ENCODE data around the gene PPP1R13L. TPM values are rescaled to one million over a fixed set of nuclear protein-coding genes. Genes with fewer than 3 reads are reported as not detected.

Gene PPP1R13L
- total and polyA plus RNA-seq, 12 donors = 85.2 to 265 (median 166) TPM

DNA sequence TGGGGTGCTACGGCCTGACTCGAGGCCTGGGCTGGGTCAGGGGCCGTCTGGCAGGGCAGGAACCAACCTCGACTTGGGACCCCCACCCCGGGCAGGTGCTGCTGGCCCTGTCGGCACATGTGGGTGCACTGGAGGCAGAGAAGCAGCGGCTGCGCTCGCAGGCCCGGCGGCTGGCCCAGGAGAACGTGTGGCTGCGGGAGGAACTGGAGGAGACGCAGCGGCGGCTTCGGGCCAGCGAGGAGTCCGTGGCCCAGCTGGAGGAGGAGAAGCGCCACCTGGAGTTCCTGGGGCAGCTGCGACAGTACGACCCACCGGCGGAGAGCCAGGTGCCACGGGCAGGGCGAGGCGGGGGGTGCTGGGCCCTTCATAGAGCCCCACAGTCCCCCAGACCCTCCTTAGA is 58.4 kb downstream of the PPP1R13L start:
- intact Hi-C loops (cut with DNase I) = no loop called here
- H3K27ac ChIP-seq = no peak overlapping the region
- no peaks in the 10 kb centered on the region for H3K9me3 ChIP-seq
- 20 to 27% methylated on average over 26 to 27 of the region's 27 CpGs for WGBS, 2 donors
- no peak overlapping the region for H3K4me3 ChIP-seq
- peaks cover 0 to 33% (median 25%) of the 10 kb centered on the region in 7 donors for H3K27me3 ChIP-seq
- no peaks in the 10 kb centered on the region for H3K4me1 ChIP-seq
- H3K36me3 ChIP-seq = peaks cover 0 to 5% (median 0%) of the 10 kb centered on the region in 9 donors
- DNase-seq (no peak), ATAC-seq (no peak)
- TF ChIP-seq, protein P1, sequence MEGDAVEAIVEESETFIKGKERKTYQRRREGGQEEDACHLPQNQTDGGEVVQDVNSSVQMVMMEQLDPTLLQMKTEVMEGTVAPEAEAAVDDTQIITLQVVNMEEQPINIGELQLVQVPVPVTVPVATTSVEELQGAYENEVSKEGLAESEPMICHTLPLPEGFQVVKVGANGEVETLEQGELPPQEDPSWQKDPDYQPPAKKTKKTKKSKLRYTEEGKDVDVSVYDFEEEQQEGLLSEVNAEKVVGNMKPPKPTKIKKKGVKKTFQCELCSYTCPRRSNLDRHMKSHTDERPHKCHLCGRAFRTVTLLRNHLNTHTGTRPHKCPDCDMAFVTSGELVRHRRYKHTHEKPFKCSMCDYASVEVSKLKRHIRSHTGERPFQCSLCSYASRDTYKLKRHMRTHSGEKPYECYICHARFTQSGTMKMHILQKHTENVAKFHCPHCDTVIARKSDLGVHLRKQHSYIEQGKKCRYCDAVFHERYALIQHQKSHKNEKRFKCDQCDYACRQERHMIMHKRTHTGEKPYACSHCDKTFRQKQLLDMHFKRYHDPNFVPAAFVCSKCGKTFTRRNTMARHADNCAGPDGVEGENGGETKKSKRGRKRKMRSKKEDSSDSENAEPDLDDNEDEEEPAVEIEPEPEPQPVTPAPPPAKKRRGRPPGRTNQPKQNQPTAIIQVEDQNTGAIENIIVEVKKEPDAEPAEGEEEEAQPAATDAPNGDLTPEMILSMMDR (IDR thresholded peaks at IDR 0.05) = peak in 1 of 9 donors; percentile 6

DNA sequence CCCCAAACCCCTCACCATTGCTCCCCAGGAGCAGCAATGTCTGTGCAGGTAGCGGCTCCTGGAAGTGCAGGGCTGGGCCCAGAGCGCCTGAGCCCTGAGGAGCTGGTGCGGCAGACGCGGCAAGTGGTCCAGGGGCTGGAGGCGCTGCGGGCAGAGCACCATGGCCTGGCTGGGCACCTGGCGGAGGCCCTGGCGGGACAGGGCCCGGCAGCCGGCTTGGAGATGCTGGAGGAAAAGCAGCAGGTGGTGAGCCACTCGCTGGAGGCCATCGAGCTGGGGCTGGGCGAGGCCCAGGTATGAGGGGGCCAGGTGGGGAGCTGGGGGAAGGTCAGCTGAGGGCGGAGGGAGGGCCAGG is 59.4 kb downstream of the PPP1R13L start:
- H3K36me3 ChIP-seq = no peaks in the 10 kb centered on the region
- H3K9me3 ChIP-seq = no peaks in the 10 kb centered on the region
- ATAC-seq = no peak
- no peak overlapping the region for H3K4me3 ChIP-seq
- no peak for DNase-seq
- H3K27me3 ChIP-seq = peaks cover 4 to 42% (median 29%) of the 10 kb centered on the region in 7 donors
- TF ChIP-seq, protein P1 (IDR thresholded peaks at IDR 0.05) = no peak
- WGBS, 2 donors = 87 to 91% methylated on average over 15 of the region's 15 CpGs
- H3K4me1 ChIP-seq = peaks cover 0 to 3% (median 0%) of the 10 kb centered on the region in 9 donors
- H3K27ac ChIP-seq = no peak overlapping the region
- intact Hi-C loops (cut with DNase I) = no loop called here

DNA sequence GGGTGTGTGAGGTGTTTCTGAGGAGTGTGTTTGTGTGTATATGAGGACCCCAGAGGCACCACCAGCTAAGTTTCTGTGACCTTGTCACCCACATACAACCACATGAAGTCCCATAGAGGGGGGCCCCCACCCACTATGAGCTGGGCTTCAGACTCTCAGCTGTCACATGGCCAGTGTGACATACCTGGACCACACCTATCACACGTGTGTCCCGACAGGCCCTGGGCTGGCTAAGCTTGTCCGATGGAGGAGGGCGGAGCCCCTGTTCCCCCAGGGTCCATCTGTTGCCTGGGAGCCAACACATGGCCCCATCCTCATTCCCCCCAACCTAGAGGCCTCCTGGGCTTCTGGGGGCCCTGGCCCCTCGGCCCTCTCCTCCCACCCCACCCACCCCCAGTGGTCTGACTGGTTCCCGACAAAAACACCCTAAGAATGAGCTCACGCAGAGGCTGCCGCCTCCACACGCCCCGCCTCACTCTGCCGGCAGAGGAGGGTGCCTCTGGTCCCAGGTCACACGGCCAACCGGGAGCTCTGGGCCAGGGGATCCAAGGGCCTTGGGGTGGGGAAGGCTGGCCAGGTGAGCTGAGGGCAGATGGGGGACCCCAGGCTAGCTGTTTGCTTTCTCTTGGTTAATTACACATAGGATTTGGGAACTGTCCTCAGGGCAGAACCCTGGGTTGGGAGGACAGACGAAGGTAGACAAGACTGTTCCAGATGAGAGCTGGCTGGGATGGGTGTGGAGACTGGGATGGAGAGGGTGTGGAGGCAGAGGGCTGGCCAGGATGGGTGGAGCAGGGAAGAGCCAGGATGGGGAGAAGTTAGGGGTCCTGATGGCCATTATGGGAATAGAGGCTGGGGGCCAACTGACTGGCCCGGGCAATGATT is 60.0 kb downstream of the PPP1R13L start:
- TF ChIP-seq, protein P1 (IDR thresholded peaks at IDR 0.05) = no peak
- ATAC-seq = no peak
- Histone ChIP-seq H3K9me3 (no peaks in the 10 kb centered on the region), H3K36me3 (no peaks in the 10 kb centered on the region), H3K4me3 (no peak overlapping the region), H3K4me1 (peaks cover 0 to 5% (median 0%) of the 10 kb centered on the region in 9 donors), H3K27me3 (peaks cover 6 to 48% (median 36%) of the 10 kb centered on the region in 7 donors), H3K27ac (no peak overlapping the region)
- 52 to 53% methylated on average over 13 to 15 of the region's 15 CpGs for WGBS, 2 donors
- DNase-seq = no peak
- intact Hi-C loops (cut with DNase I) = no loop called here

DNA sequence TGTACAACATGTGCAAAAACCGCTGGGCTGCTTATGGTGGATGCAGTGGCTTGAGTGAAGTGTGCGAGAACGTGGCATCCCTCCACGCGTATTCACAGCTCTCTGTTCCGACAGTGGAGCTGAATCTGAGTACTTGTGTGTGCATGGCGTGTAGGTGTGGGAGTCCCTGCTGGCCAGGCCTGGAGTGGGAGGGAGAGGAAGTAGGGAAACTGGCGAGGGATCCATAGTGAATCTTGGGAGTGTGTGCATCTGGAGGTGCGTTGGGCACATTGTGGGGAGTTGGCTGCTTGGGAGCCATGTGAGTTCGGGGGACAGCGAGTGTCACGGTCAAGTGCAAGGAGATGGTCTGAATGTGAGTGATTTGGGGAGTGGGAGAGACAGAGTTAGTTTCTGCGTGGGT is 62.0 kb downstream of the PPP1R13L start:
- Histone ChIP-seq H3K9me3 (no peaks in the 10 kb centered on the region), H3K4me1 (peaks cover 0 to 10% (median 5%) of the 10 kb centered on the region in 9 donors), H3K27me3 (peaks cover 6 to 58% (median 50%) of the 10 kb centered on the region in 7 donors), H3K4me3 (no peak overlapping the region), H3K27ac (no peak overlapping the region), H3K36me3 (no peaks in the 10 kb centered on the region)
- DNase-seq (no peak), ATAC-seq (no peak)
- intact Hi-C loops (cut with DNase I) = no loop called here
- TF ChIP-seq, protein P1 (IDR thresholded peaks at IDR 0.05) = no peak
- 73 to 79% methylated on average over 13 of the region's 13 CpGs for WGBS, 2 donors

Data from heart right ventricle (tissue), 16 donors.